H9 (cell line): ENCODE data around the gene RC3H2. TPM values are rescaled to one million over a fixed set of nuclear protein-coding genes. Genes with fewer than 3 reads are reported as not detected.

ENCODE experiments used
- DNase-seq: peaks from one replicate; pipeline ENCODE4 v3.0.0-alpha.2; 2017
- H2AFZ ChIP-seq: one replicate; pipeline ENCODE4 v1.6.1; 2013; ENCODE audit warnings: mild to moderate bottlenecking, low read length, control low read depth, moderate library complexity
- H2AK5ac ChIP-seq: 2 replicates; pipeline ENCODE4 v1.6.1; 2013; ENCODE audit warnings: low read length, control low read depth, mixed read lengths; ENCODE audit not compliant: insufficient read length
- H2BK120ac ChIP-seq: one replicate; pipeline ENCODE4 v1.6.1; 2013; ENCODE audit warnings: low read depth, mild to moderate bottlenecking, low read length, control low read depth, inconsistent platforms; ENCODE audit not compliant: poor library complexity, severe bottlenecking
- H2BK12ac ChIP-seq: 2 replicates; pipeline ENCODE4 v1.6.1; 2013; ENCODE audit warnings: low read length, control low read depth, mixed read lengths, low read depth; ENCODE audit not compliant: insufficient read length
- H2BK15ac ChIP-seq: 2 replicates; pipeline ENCODE4 v1.6.1; 2013; ENCODE audit warnings: low read depth, low read length, control low read depth
- H2BK20ac ChIP-seq: one replicate; pipeline ENCODE4 v1.6.1; 2013; ENCODE audit warnings: low read depth, mild to moderate bottlenecking, low read length, control low read depth, inconsistent platforms; ENCODE audit not compliant: poor library complexity, severe bottlenecking
- H2BK5ac ChIP-seq: 2 replicates; pipeline ENCODE4 v1.6.1; 2013; ENCODE audit warnings: low read length, control low read depth, mixed read lengths; ENCODE audit not compliant: insufficient read length
- H3K14ac ChIP-seq: 2 replicates; pipeline ENCODE4 v1.6.1; 2013; ENCODE audit warnings: low read length, control low read depth; ENCODE audit not compliant: insufficient read depth
- H3K18ac ChIP-seq: 2 replicates; pipeline ENCODE4 v1.6.1; 2013; ENCODE audit warnings: low read depth, mild to moderate bottlenecking, mixed read lengths, low read length, control low read depth; ENCODE audit not compliant: insufficient read length
- H3K23ac ChIP-seq: 2 replicates; pipeline ENCODE4 v1.6.1; 2013; ENCODE audit warnings: low read length, control low read depth, mixed read lengths, low read depth; ENCODE audit not compliant: insufficient read length
- H3K23me2 ChIP-seq: 2 replicates; pipeline ENCODE4 v1.6.1; 2013; ENCODE audit warnings: low read depth, mild to moderate bottlenecking, mixed read lengths, low read length, control low read depth; ENCODE audit not compliant: insufficient read length, poor library complexity, severe bottlenecking
- H3K27ac ChIP-seq: 2 replicates; pipeline ENCODE4 v1.5.1; 2013; ENCODE audit warnings: low read length, control low read depth, mixed read lengths, low read depth; ENCODE audit not compliant: insufficient read length
- H3K27me3 ChIP-seq: 2 replicates; pipeline ENCODE4 v1.6.1; 2013; ENCODE audit warnings: low read length, control low read depth, inconsistent platforms; ENCODE audit not compliant: insufficient read depth
- H3K4ac ChIP-seq: 2 replicates; pipeline ENCODE4 v1.6.1; 2013; ENCODE audit warnings: low read depth, mild to moderate bottlenecking, control low read depth, inconsistent platforms, low read length, moderate library complexity
- H3K4me1 ChIP-seq: 2 replicates; pipeline ENCODE4 v1.6.1; 2013; ENCODE audit warnings: low read length, control low read depth, inconsistent platforms; ENCODE audit not compliant: insufficient read depth
- H3K4me2 ChIP-seq: 2 replicates; pipeline ENCODE4 v1.6.1; 2013; ENCODE audit warnings: low read length, control low read depth, mixed read lengths; ENCODE audit not compliant: insufficient read length, insufficient read depth
- H3K56ac ChIP-seq: 2 replicates; pipeline ENCODE4 v1.6.1; 2013; ENCODE audit warnings: low read depth, mild to moderate bottlenecking, mixed read lengths, low read length, control low read depth; ENCODE audit not compliant: insufficient read length
- H3K79me1 ChIP-seq: 2 replicates; pipeline ENCODE4 v1.6.1; 2013; ENCODE audit warnings: low read depth, mild to moderate bottlenecking, moderate library complexity, low read length, control low read depth, inconsistent platforms; ENCODE audit not compliant: insufficient read depth, poor library complexity, severe bottlenecking
- H3K79me2 ChIP-seq: 2 replicates; pipeline ENCODE4 v1.6.1; 2013; ENCODE audit warnings: low read length, control low read depth, inconsistent platforms; ENCODE audit not compliant: insufficient read depth
- H3K9ac ChIP-seq: 2 replicates; pipeline ENCODE4 v1.6.1; 2013; ENCODE audit warnings: low read length, control low read depth, mixed read lengths; ENCODE audit not compliant: insufficient read length; ENCODE audit errors: extremely low read depth
- H3K9me3 ChIP-seq: one replicate; pipeline ENCODE4 v1.6.1; 2013; ENCODE audit warnings: low read depth, low read length, inconsistent platforms; ENCODE audit not compliant: control insufficient read depth
- H3T11ph ChIP-seq: one replicate; pipeline ENCODE4 v1.6.1; 2013; ENCODE audit warnings: mild to moderate bottlenecking, low read length, control low read depth, inconsistent platforms
- H4K20me1 ChIP-seq: one replicate; pipeline ENCODE4 v1.6.1; 2013; ENCODE audit not compliant: control insufficient read depth, insufficient read length, insufficient read depth
- H4K5ac ChIP-seq: 2 replicates; pipeline ENCODE4 v1.6.1; 2013; ENCODE audit warnings: low read depth, mild to moderate bottlenecking, mixed read lengths, low read length, control low read depth; ENCODE audit not compliant: insufficient read length
- H4K8ac ChIP-seq: replicated peaks from 2 replicates; pipeline ENCODE4 v1.6.1; 2013; ENCODE audit warnings: low read length, control low read depth, mixed read lengths, low read depth; ENCODE audit not compliant: insufficient read length
- H4K91ac ChIP-seq: 2 replicates; pipeline ENCODE4 v1.6.1; 2013; ENCODE audit warnings: low read depth, mild to moderate bottlenecking, moderate library complexity, mixed read lengths, low read length, control low read depth; ENCODE audit not compliant: insufficient read length
- H3K27ac Mint-ChIP-seq, 3 experiments: 2 replicates in 2 of 3; 3 replicates in 1 of 3; pipeline ENCODE4 v1.8.0; 2020 to 2021; ENCODE audit warnings: mixed read lengths in 3 of 3, mild to moderate bottlenecking in 1 of 3, moderate library complexity in 1 of 3
- H3K27me3 Mint-ChIP-seq: 2 replicates; pipeline ENCODE4 v1.8.0; 2021; ENCODE audit warnings: low read depth, mild to moderate bottlenecking, moderate library complexity, mixed read lengths
- H3K36me3 Mint-ChIP-seq, 3 experiments: 2 replicates in 2 of 3; 3 replicates in 1 of 3; pipeline ENCODE4 v1.8.0; 2020 to 2021; ENCODE audit warnings: low read depth in 3 of 3, mixed read lengths in 3 of 3; ENCODE audit not compliant: insufficient read depth in 1 of 3
- H3K4me1 Mint-ChIP-seq, 2 experiments: 2 replicates each; pipeline ENCODE4 v1.8.0; 2020; ENCODE audit warnings: mixed read lengths in 2 of 2
- H3K4me3 Mint-ChIP-seq, 2 experiments: 2 replicates in 1 of 2; 3 replicates in 1 of 2; pipeline ENCODE4 v1.8.0; 2020 to 2021; ENCODE audit warnings: mild to moderate bottlenecking in 2 of 2, mixed read lengths in 2 of 2, moderate library complexity in 1 of 2
- H3K9me3 Mint-ChIP-seq, 2 experiments: 2 replicates in 1 of 2; 3 replicates in 1 of 2; pipeline ENCODE4 v1.8.0; 2020; ENCODE audit warnings: mild to moderate bottlenecking in 2 of 2, mixed read lengths in 2 of 2, moderate library complexity in 1 of 2
- CTCF ChIP-seq: fragments of 200-600 bp; sonication (generic); conservative IDR thresholded peaks from 3 replicates; pipeline ENCODE4 v1.8.0; 2021; ENCODE audit warnings: antibody characterized with exemption, mild to moderate bottlenecking
- WGBS: extraction: QIAGEN DNeasy Blood & Tissue Kit; methylation state at CpG from one replicate; pipeline ENCODE4 v1.1.7; 2013; ENCODE audit warnings: missing lambda C conversion rate, low lambda C conversion rate, mixed read lengths; ENCODE audit not compliant: insufficient read length; ENCODE audit errors: extremely low coverage; 5-methylcytosine and 5-hydroxymethylcytosine counted together
- total RNA-seq: library from RNA; stranded (reverse); gene quantifications from 2 replicates; pipeline ENCODE4 v1.2.1, GENCODE V29; 2021

Gene RC3H2
- total RNA-seq, 1 experiment from 2014 or later = 49.0 TPM

- Histone ChIP-seq H3K27me3 (no peaks in the 10 kb centered on the region; the same call in 1 of the 2 replicates), H4K91ac (no peak overlapping the region), H2AK5ac (no peak overlapping the region), H3K27ac (no peak overlapping the region), H3K4me1 (peaks cover 4% of the 10 kb centered on the region; the same call in 1 of the 2 replicates), H3K56ac (no peak overlapping the region), H2BK20ac (no peak overlapping the region), H4K20me1 (no peaks in the 10 kb centered on the region), H2BK120ac (no peak overlapping the region), H3K79me1 (no peaks in the 10 kb centered on the region), H2BK15ac (no peak overlapping the region), H3K9ac (no peak overlapping the region), H3K14ac (no peak overlapping the region), H3K79me2 (peaks cover 2% of the 10 kb centered on the region; the same call in 1 of the 2 replicates), H3K4ac (no peak overlapping the region), H3T11ph (no peak overlapping the region), H4K8ac (no peak overlapping the region), H3K23ac (no peak overlapping the region), H2AFZ (no peak overlapping the region), H2BK12ac (no peak overlapping the region), H2BK5ac (no peak overlapping the region), H3K4me2 (no peak overlapping the region), H3K18ac (no peak overlapping the region), H4K5ac (no peak overlapping the region), H3K23me2 (no peaks in the 10 kb centered on the region), H3K9me3 (no peaks in the 10 kb centered on the region)
- Mint-ChIP-seq H3K4me3 (no peak overlapping the region), H3K4me1 (peaks cover 11 to 12% of the 10 kb centered on the region in 2 experiments), H3K9me3 (no peaks in the 10 kb centered on the region), H3K27me3 (no peaks in the 10 kb centered on the region), H3K27ac (no peak overlapping the region), H3K36me3 (peaks cover 2 to 11% (median 9%) of the 10 kb centered on the region in 3 experiments; a peak in 5 of 7 replicates)
- WGBS = no CpG with 5 or more reads among the region's 2 CpGs
- no peak for DNase-seq
- TF ChIP-seq CTCF = no peak
Observed at GRCh38 chr9:122918310-122918709, 13.2 kb upstream of the RC3H2 start.
